Activated CD4-positive, CD25-positive, alpha-beta regulatory T cell (primary cell): Measurements from ENCODE around the gene CIB4.
"Not testable (repeated sequence)": the region's sequence is repeated elsewhere in the genome, so short reads cannot be mapped to it uniquely, and the experiment has no call there.

Experiments used
- DNase-seq, 4 experiments: peaks; one replicate each; lab custom pipeline; 2025; lab: John Stamatoyannopoulos, UW

CIB4 gene

GRCh38 chr2:26568076-26568890 lies 72.9 kb downstream of the CIB4 start:
- DNase-seq = no peak

GRCh38 chr2:26567534-26567933 lies 73.6 kb downstream of the CIB4 start:
- no peak for DNase-seq

DNA sequence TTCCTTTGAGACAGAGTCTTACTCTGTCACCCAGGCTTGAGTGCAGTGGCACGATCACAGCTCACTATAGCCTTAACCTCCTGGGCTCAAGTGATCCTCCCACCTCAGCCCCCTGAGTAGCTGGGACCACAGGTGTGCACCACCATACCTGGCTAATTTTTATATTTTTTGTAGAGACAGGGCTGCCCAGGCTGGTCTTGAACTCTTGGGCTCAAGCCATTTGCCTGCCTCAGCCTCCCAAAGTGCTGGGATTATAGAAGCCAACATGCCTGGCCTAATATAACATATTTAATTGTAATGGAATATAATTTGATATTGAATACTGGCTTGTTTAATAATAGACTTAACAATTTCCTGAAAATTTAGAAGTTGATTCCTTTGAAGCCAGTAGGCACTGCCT lies 74.4 kb downstream of the CIB4 start:
- not testable (repeated sequence) for DNase-seq

DNA sequence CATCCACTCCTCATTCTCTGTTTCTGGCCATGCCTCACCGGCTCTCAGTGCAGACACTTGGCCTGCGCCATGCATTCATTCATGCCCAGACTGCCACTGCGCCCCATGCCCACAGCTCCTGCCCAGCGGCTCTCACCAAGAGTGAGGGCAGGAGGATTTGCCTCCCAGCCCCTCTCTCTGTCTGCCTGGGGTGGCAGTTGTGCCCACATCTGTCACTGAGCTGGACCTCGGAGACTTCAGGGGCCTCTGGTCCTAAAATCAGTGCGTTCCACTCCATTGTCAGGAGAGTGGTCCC lies 75.1 kb downstream of the CIB4 start:
- DNase-seq = no peak

GRCh38 chr2:26564121-26564644 lies 77.0 kb downstream of the CIB4 start:
- no peak for DNase-seq

DNA sequence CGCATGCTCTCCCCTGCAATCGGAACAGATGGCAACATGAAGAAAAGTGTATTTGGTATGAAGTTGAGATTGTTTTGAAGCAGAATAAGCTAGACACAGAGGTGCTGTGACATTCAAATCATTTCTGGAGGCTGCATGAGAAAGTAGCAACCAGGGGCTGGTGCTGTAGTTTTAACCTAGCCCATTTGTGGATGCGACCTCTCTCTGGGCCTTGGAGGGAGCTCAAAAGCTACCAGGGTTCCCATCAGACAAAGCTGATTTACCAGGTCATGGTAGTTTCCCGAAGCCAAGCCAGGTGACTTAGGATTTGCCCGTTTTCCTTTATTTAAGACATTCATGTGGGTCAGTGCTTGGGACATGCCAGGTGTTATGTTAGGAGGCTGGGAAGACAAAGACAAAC lies 77.5 kb downstream of the CIB4 start:
- DNase-seq = no peak

DNA sequence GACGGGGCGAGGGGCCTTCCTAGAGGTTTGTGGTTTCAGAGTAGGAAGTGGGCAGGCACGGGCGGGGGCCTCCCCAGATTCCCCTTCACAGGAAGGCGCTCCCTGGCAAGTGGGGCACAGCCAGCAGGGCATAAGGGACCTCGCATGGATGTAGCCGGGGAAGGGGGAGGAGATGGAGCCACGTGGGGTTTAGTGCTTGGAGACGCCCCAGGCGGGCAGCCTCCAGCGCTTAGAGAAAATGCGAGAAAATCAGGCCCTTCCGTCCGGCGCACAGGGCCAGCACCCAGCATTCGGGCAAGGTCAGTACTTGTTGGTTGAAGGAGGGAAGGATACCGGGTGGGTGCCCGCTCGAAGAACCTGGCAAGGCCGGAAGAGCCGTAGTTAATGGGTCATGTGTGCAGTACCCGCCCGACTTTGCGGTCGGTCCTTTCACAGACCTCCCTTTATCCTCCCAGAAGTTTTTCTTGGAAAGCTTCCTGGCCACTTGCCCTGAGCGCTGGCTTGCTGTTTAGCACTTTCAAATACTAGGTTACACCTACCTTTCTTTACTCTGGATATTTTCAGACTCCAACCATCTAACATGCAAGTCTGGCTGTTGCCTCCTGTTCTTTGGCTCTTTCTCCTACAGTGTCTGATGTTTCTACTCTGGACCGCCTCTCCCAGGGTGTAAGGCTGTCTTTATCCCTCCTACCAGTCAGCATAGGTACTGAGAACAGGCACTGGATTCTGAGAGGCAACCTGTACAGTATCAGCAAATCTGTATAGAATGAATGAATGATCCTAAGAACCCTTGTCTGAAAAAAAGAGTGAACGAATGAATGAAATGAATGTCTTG lies 78.1 kb downstream of the CIB4 start:
- DNase-seq = no peak

DNA sequence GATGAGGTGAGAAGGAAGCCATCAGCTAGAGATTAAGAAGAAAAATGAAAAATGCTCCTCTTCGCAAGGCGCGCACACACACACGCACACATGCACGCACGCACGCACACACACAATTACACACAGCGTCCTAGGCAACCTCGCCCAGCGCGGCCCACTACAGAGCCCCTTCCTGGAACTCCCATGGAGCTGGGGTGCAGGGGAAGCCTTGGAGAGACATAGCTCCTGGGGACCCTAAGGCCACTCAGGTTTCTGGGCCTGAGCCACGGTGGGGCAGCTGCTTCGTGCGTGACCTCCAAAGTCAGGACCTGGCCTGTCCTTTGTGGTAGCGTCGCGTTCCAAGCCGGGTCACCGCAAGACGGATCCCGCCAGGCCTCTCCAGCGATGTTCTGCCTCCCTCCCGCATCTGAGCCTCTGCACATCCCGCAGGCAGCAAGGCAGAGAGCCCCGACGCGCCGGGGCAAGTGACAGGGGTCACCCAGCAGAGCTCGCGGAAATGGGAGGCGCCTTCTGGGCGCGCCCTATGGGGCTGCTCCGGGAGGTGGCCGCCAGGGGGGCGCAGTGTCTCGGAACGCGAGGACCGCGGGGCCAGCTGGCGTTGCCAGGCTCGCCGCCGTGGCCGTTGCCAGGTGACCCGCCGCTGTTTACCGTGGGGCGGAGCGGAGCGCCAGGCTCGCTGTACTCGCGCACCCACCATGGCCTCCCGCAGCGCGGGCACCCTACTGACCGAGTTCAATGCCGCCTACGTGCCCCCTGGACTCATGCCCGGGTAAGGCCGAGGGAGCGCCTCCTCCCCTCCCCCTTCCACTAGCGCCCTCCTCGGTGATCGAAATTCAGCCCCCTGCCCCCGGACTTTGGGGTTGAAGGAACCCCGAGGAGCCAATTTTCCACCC lies 79.0 kb downstream of the CIB4 start:
- no peak for DNase-seq

DNA sequence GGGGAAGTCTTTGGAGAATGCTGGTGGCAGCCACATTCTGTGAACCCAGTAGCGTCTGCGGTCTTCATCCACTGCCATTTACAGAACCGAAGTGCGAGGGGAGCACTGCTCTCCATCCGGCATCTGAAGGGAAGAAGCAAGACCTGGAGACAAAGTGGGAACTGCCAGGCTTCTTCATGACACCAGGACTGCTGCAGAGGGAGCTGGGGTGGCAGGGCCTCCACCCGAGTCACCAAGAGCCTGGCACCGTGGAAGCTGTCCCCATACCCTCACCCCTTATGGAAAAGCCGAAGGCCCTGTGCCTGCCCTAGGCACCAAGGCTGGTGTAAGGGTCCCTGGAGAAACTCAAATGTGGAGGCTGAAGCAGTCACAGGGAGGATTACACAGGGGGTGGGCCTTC lies 79.8 kb downstream of the CIB4 start:
- DNase-seq = no peak

DNA sequence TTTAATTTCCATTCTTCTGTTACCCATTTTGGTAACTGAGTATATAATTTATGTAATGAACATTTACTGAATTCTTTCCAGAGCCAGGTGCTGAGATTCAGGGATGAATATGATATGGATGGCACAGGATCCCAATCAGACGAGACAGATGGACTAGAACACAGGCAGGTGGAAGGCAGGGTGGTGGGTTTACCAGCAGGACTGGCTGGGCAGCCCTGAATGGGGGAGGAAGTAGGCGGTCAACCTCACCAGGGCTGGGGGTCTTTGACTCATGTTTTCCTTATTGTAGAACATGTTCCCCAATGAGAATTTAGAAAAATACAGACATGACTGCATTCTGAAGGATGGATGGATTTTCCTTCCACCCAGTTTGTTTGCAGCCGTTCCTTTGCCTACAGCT lies 80.3 kb downstream of the CIB4 start:
- no peak for DNase-seq

- no peak for DNase-seq
These were observed 81.6 kb downstream of the CIB4 start for GRCh38 chr2:26559556-26559955.

GRCh38 chr2:26559044-26559405 lies 82.1 kb downstream of the CIB4 start:
- DNase-seq = no peak

DNA sequence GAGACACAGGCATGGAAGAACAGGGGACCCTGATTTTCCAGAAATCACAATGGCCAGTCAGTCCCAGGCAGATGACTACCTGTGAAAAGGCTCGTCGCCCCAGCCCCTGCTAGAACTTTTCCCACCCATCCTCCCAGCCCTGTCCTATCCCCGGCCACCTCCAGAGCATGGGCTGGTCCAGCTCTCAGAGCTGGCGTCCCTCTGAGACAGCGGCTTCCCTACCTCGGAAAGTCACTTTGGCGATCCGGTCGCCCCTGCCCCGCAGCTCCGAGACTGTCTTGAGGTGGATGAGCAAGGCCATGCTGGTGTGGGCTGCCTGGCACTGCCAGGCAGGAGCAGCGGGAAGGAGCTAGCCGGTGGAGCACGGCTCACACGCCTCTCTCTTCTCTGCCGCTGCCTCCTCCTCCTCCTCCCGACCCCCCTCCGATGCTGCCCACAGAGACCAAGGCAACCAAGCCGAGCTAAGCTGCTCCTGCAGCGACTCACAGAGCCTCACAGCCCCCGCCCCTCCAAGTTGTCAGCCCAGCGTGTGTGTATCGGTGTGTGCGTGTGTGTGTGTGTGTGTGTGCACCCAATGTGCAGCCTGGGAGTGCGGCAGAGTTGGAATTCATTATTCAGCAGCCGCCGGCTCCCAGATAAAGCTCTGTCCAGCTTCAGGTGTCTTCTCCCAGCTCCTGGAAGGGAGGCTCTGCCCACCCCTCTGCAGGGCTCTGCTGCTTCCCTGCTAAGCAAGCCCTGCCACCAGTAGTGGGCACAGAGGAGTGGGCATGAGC lies 82.7 kb downstream of the CIB4 start:
- no peak for DNase-seq

DNA sequence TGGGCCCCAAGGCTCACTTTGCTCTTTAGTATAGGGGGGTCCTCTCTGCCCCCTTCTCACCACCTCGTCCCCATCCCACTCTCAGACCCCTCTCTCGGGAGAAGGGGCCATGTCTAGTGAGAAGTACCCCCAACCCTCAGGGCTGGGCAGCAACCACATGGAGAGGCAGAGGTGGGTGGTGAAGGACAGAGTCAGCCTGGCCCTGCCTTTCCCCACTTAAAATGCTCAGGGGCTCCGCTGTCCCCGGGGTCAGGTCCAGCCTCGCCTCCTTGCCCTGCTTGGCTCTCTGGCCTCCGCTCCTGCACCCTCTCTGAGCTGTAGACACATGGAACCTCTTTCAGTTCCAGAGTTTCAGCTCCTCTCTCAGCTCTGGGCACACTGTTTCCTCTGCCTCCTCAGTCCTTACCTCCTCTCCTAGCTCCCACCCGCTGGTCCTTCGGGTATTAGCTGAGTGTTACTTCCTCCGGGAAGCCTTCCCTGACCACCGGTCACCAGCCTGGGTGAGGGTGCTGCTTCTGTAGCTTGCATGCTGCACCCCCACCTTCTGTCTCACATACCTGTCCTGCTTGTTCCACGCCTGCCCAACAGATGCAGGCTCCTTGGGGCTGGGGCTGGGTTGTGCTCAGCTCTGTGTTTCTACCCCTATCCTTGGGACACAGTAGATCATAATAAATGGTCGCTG lies 83.8 kb downstream of the CIB4 start:
- DNase-seq = no peak

DNA sequence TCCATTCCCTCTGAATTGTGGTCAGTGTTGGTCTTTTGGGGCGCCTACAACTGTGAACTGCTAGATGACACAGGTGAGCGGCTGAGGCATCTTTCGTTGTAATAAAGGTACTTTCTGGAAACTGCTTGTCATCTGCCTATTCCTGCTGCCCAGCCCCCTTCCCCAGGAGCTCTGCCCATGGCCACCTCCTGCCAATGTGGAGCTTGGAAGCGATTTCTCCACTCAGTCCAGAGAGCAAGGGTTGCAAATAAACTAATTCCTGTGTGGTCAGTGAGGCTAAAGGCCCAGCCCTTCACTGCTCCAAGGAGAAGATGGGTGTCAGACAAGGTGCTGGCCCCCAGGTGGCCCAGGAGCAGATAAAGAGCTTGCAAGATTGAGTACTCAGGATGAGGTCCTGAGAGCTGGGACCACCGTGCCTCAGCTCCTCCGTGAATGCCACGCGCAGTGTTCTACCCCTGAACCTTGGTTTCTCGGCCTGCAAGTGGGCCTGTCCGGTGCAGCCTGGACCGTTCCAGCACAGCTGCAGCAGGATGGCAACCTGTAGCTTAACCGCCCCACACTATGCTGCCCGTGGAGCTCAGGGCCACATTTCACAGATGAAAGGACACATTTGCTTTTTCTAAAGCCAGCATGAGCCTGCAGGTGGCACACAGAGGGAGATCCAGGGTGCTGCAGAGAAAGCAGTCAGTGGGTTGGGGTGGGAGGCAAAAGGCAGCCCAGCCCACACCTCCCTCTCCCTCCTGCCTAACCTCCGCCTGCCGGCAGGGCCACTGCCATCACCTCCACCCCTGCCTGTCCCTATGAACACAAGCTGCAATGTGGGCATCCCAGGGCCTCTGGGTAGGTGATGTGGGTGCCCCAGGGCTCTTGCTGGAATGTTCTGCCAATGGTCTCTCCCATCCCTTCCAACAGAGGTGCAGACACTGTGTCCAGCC lies 84.6 kb downstream of the CIB4 start:
- DNase-seq = no peak

GRCh38 chr2:26555246-26556133 lies 85.7 kb downstream of the CIB4 start:
- no peak for DNase-seq

DNA sequence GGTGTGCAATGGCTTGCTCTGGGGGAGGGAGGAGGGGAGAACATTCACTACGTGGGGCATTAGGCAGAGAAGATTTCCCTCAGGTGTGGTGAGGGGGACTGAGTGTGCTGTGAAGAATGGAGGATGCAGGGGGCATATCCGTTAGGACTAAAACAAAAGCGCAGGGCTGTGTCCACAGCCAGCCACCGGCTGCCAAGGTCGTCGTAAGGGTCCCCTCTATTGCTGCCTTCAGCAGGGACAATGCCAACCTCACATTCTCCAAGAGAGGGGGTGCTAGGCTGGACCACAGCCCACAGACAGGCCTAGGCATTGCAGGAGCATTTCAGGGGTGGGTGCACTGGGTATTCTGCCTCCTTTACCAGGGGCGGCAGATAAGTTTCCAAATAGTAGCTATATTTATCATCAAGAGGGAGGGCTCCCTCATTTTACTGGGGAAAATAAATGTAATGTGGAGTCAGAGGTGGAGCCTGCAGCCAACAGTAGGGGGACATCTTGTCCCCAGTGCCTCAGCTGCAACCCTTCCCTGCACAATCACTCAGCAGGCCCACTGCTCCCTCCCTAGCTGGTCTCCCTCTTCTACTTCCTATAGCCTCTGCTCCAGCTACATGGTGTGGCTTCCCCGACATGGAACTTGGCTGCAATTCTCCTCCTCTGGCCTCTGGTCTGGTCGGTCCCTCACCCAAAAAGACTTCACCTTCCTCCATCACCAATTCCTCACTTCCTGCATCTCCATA lies 88.4 kb downstream of the CIB4 start:
- no peak for DNase-seq
